Measurements from ENCODE around the gene FBXO24. TPM values are rescaled to one million over a fixed set of nuclear protein-coding genes. Genes with fewer than 3 reads are reported as not detected.

The FBXO24 gene
- total and polyA plus RNA-seq, 9 of the 15 experiments (the other 6 are each of a cell fraction or from before 2014, with no cell fraction given) = 0.17 to 0.95 (median 0.50) TPM

- no peak for TF ChIP-seq DLX4 (CRISPR knock-in tag; IDR thresholded peaks at IDR 0.05)
- no peak for TF ChIP-seq RAD21 (CRISPR knock-in tag; conservative IDR thresholded peaks at IDR 0.05 in 1 of 2, IDR thresholded peaks at IDR 0.05 in 1 of 2)
- TF ChIP-seq CBFB (CRISPR knock-in tag; IDR thresholded peaks at IDR 0.05) = 0 out of 2 replicates have a peak, but pooled peaks have one; percentile 22
- TF ChIP-seq SMARCA5 (IDR thresholded peaks at IDR 0.05) = no peak
- no peak for TF ChIP-seq ZNF644 (tag; IDR thresholded peaks at IDR 0.05; ENCODE audit: low read depth)
- no peak for TF ChIP-seq ZNF586 (CRISPR knock-in tag; conservative IDR thresholded peaks at IDR 0.05)
- TF ChIP-seq ZNF175 (CRISPR knock-in tag; IDR thresholded peaks at IDR 0.05; ENCODE audit: low read depth) = no peak
- no peak for TF ChIP-seq SNAPC5 (CRISPR knock-in tag; IDR thresholded peaks at IDR 0.05)
- no peak for TF ChIP-seq KLF13 (tag; IDR thresholded peaks at IDR 0.05; ENCODE audit: borderline replicate concordance, low read depth)
- TF ChIP-seq MAFG (tag; conservative IDR thresholded peaks at IDR 0.05) = no peak
- no peak for TF ChIP-seq FOSL1 (tag; conservative IDR thresholded peaks at IDR 0.05)
- no peak for TF ChIP-seq ZNF445 (CRISPR knock-in tag; IDR thresholded peaks at IDR 0.05; ENCODE audit: low read depth)
- TF ChIP-seq ZNF75A (CRISPR knock-in tag; IDR thresholded peaks at IDR 0.05) = no peak
- TF ChIP-seq CBX2 (IDR thresholded peaks at IDR 0.05; ENCODE audit: insufficient read depth, low read length, poor library complexity, severe bottlenecking) = no peak
- TF ChIP-seq FOXA3 (CRISPR knock-in tag; conservative IDR thresholded peaks at IDR 0.05 in 1 of 2, IDR thresholded peaks at IDR 0.05 in 1 of 2) = no peak
- TF ChIP-seq SAFB2 (IDR thresholded peaks at IDR 0.05; ENCODE audit: borderline replicate concordance, low read depth, low read length, severe bottlenecking) = no peak
- TF ChIP-seq ZNF217 (CRISPR knock-in tag; IDR thresholded peaks at IDR 0.05) = no peak
- TF ChIP-seq SFPQ (IDR thresholded peaks at IDR 0.05; ENCODE audit: low read depth, low read length) = no peak
- no peak for TF ChIP-seq PTBP1 (IDR thresholded peaks at IDR 0.05; ENCODE audit: low read depth, low read length)
- no peak for TF ChIP-seq ARID2 (IDR thresholded peaks at IDR 0.05)
- peak; percentile 76; the same call in 1 of the 2 replicates for TF ChIP-seq E2F1 (CRISPR knock-in tag; IDR thresholded peaks at IDR 0.05)
- TF ChIP-seq MNT (conservative IDR thresholded peaks at IDR 0.05) = peak; percentile 99 to 100
These were observed 47.3 kb upstream of the FBXO24 start, which contains the start of gene AGFG2 (continued) for GRCh38 chr7:100538654-100539435.
